WTC11 (cell line): Measurements from ENCODE around the gene ARHGEF1. TPM values are rescaled to one million over a fixed set of nuclear protein-coding genes. Genes with fewer than 3 reads are reported as not detected.

Experiments
- ATAC-seq: fragments of 200-7000 bp; cut with Tn5 transposase; 2 replicates; pipeline ENCODE4 v1.10.0; 2021; ENCODE audit warnings: mild to moderate bottlenecking, moderate library complexity
- CTCF ChIA-PET: fragments of 300-600 bp; sonication (Branson Sonifier 250); formaldehyde crosslinking; loops from one replicate; lab custom pipeline; 2021; ENCODE audit warnings: antibody characterized with exemption; lab: Charles Lee
- POLR2A ChIA-PET: fragments of 350-600 bp; sonication (Branson Sonifier 250); formaldehyde crosslinking; loops from one replicate; lab custom pipeline; 2021; ENCODE audit warnings: antibody characterized with exemption; lab: Charles Lee
- DNase-seq: peaks from one replicate; pipeline ENCODE4 v3.0.0; 2021; ENCODE audit warnings: low spot score
- H3K27ac Mint-ChIP-seq: 2 replicates; pipeline ENCODE4 v1.8.0; 2021; ENCODE audit warnings: mixed read lengths
- H3K27me3 Mint-ChIP-seq: 2 replicates; pipeline ENCODE4 v1.8.0; 2021; ENCODE audit warnings: low read depth, mild to moderate bottlenecking, moderate library complexity, mixed read lengths
- H3K36me3 Mint-ChIP-seq: 2 replicates; pipeline ENCODE4 v1.8.0; 2021; ENCODE audit warnings: mixed read lengths
- H3K4me1 Mint-ChIP-seq: 2 replicates; pipeline ENCODE4 v1.8.0; 2022; ENCODE audit warnings: mixed read lengths
- H3K4me3 Mint-ChIP-seq: 2 replicates; pipeline ENCODE4 v1.8.0; 2021; ENCODE audit warnings: mild to moderate bottlenecking, moderate library complexity, mixed read lengths
- H3K9me3 Mint-ChIP-seq: 2 replicates; pipeline ENCODE4 v1.8.0; 2021; ENCODE audit warnings: mixed read lengths
- ATF1 ChIP-seq: sonication (generic); formaldehyde crosslinking; IDR thresholded peaks from 2 replicates; pipeline ENCODE4 v1.8.1; 2023; ENCODE audit warnings: mild to moderate bottlenecking, moderate library complexity, missing genetic modification reagents
- ATF3 ChIP-seq: sonication (generic); formaldehyde crosslinking; conservative IDR thresholded peaks from 2 replicates; pipeline ENCODE4 v1.8.1; 2022; ENCODE audit warnings: mild to moderate bottlenecking, missing genetic modification reagents
- CREB1 ChIP-seq: sonication (generic); formaldehyde crosslinking; IDR thresholded peaks from 2 replicates; pipeline ENCODE4 v1.8.0; 2023; ENCODE audit warnings: mild to moderate bottlenecking, missing genetic modification reagents
- CREM ChIP-seq: sonication (generic); formaldehyde crosslinking; IDR thresholded peaks from 2 replicates; pipeline ENCODE4 v1.8.1; 2022; ENCODE audit warnings: mild to moderate bottlenecking, missing genetic modification reagents, moderate library complexity
- ESRRA ChIP-seq: sonication (generic); formaldehyde crosslinking; IDR thresholded peaks from 2 replicates; pipeline ENCODE4 v1.8.1; 2022; ENCODE audit warnings: mild to moderate bottlenecking, missing genetic modification reagents, borderline replicate concordance
- FOXK1 ChIP-seq: sonication (generic); formaldehyde crosslinking; IDR thresholded peaks from 2 replicates; pipeline ENCODE4 v1.8.0; 2022; ENCODE audit warnings: mild to moderate bottlenecking, moderate library complexity, missing genetic modification reagents
- FOXP1 ChIP-seq: sonication (generic); formaldehyde crosslinking; IDR thresholded peaks from 2 replicates; pipeline ENCODE4 v1.8.0; 2022; ENCODE audit warnings: missing genetic modification reagents, mild to moderate bottlenecking, moderate library complexity, borderline replicate concordance
- JAZF1 ChIP-seq: fragments of 250-450 bp; sonication (Bioruptor Pico); IDR thresholded peaks from 2 replicates; pipeline ENCODE4 v1.9.0; 2021; ENCODE audit warnings: moderate library complexity, mild to moderate bottlenecking, inconsistent platforms
- MLX ChIP-seq: sonication (generic); formaldehyde crosslinking; IDR thresholded peaks from 2 replicates; pipeline ENCODE4 v1.8.1; 2023; ENCODE audit warnings: mild to moderate bottlenecking, missing genetic modification reagents, moderate library complexity
- MYBL2 ChIP-seq: sonication (generic); formaldehyde crosslinking; IDR thresholded peaks from 2 replicates; pipeline ENCODE4 v1.8.1; 2023; ENCODE audit warnings: mild to moderate bottlenecking, moderate library complexity, missing genetic modification reagents
- NFE2L1 ChIP-seq: sonication (generic); formaldehyde crosslinking; IDR thresholded peaks from 2 replicates; pipeline ENCODE4 v1.8.1; 2023; ENCODE audit warnings: missing genetic modification reagents
- NR1H2 ChIP-seq: sonication (generic); formaldehyde crosslinking; IDR thresholded peaks from 2 replicates; pipeline ENCODE4 v1.9.0; 2021; ENCODE audit warnings: mild to moderate bottlenecking, moderate library complexity, missing genetic modification reagents
- OVOL2 ChIP-seq: fragments of 250-450 bp; sonication (Bioruptor Pico); IDR thresholded peaks from 2 replicates; pipeline ENCODE4 v1.9.0; 2021; ENCODE audit warnings: mild to moderate bottlenecking, borderline replicate concordance
- SMAD3 ChIP-seq: sonication (generic); formaldehyde crosslinking; IDR thresholded peaks from 2 replicates; pipeline ENCODE4 v1.8.0; 2022; ENCODE audit warnings: missing genetic modification reagents, mild to moderate bottlenecking, borderline replicate concordance
- SMAD4 ChIP-seq: sonication (generic); formaldehyde crosslinking; IDR thresholded peaks from 2 replicates; pipeline ENCODE4 v1.8.0; 2022; ENCODE audit warnings: mild to moderate bottlenecking, missing genetic modification reagents
- TEAD4 ChIP-seq: sonication (generic); formaldehyde crosslinking; IDR thresholded peaks from 2 replicates; pipeline ENCODE4 v1.8.0; 2022; ENCODE audit warnings: mild to moderate bottlenecking, missing genetic modification reagents
- TP53 ChIP-seq: sonication (generic); formaldehyde crosslinking; IDR thresholded peaks from 2 replicates; pipeline ENCODE4 v1.8.1; 2023; ENCODE audit warnings: mild to moderate bottlenecking, missing genetic modification reagents
- ZNF121 ChIP-seq: sonication (generic); formaldehyde crosslinking; IDR thresholded peaks from 2 replicates; pipeline ENCODE4 v1.8.0; 2023; ENCODE audit warnings: missing genetic modification reagents
- total RNA-seq: library from RNA; stranded (reverse); gene quantifications from 3 replicates; pipeline ENCODE4 v1.2.3, GENCODE V29; 2021
- TF ChIP-seq, protein P1 (sequence below): sonication (generic); formaldehyde crosslinking; IDR thresholded peaks from 2 replicates; pipeline ENCODE4 v1.8.1; 2022; ENCODE audit warnings: low read depth, missing genetic modification reagents, borderline replicate concordance
- TF ChIP-seq, protein P2 (sequence below): sonication (generic); formaldehyde crosslinking; IDR thresholded peaks from 2 replicates; pipeline ENCODE4 v1.8.0; 2022; ENCODE audit warnings: mild to moderate bottlenecking, missing genetic modification reagents
- TF ChIP-seq, protein P3 (sequence below): sonication (generic); formaldehyde crosslinking; IDR thresholded peaks from 2 replicates; pipeline ENCODE4 v1.8.1; 2023; ENCODE audit warnings: mild to moderate bottlenecking, missing genetic modification reagents
- TF ChIP-seq, protein P4 (sequence below): fragments of 250-450 bp; sonication (Bioruptor Pico); IDR thresholded peaks from 2 replicates; pipeline ENCODE4 v1.9.0; 2021; ENCODE audit warnings: moderate library complexity, mild to moderate bottlenecking, inconsistent platforms, borderline replicate concordance
- TF ChIP-seq, protein P5 (sequence below): sonication (generic); formaldehyde crosslinking; IDR thresholded peaks from 2 replicates; pipeline ENCODE4 v1.8.0; 2023; ENCODE audit warnings: missing genetic modification reagents, mild to moderate bottlenecking, borderline replicate concordance

ARHGEF1 gene
- total RNA-seq, 1 experiment from 2014 or later = 102 TPM

DNA sequence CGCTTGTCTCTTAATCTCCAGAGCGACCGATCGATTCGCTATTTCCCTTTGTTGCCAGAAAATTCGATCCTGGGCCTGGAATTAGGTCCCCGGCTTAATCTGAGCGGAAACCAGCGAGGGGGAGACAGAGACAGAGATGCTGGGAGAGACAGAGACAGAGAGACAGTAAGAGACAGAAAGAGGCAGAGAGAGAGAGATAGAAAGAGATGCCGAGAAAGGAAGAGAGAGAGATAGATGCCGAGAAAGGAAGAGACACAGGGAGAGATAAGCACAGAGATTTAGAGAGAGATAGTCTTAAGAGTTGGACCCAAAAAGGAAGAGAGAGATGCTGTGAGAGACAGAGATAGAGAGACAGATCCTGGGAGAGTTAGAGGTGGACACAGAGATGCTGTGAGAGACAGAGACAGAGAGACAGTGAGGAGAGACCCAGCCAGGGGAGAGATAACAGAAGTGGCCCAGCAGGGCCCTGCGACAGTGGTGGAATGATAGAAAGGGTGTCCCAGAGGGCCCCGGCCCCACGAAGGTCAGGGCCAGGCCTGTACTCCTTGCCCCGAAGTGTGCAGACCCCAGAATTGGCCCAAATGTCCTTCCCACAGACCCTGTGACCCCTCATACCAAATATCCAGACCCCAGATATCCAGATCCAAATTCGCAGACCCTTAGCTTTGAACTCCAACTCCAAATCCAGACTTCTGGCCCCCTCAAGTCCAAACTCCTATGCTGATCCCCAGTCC lies 43.9 kb downstream of the ARHGEF1 start:
- Mint-ChIP-seq H3K4me1 (peaks cover 31% of the 10 kb centered on the region), H3K4me3 (no peak overlapping the region), H3K27me3 (peaks cover 34% of the 10 kb centered on the region), H3K36me3 (no peaks in the 10 kb centered on the region)
- DNase-seq = no peak
- ChIA-PET POLR2A (interaction anchor here (1.0 kb wide), 1 partner anchor 54 kb away, joined by 3 read pairs; no protein-coding TSS in a partner anchor), CTCF (interaction anchor here (1.4 to 1.9 kb wide), 5 partner anchors 10 to 108 kb away, joined by 3 to 12 read pairs (median 5); no protein-coding TSS in a partner anchor)
- ATAC-seq = no peak
- no peak for TF ChIP-seq NFE2L1 (CRISPR knock-in tag)
- no peak for TF ChIP-seq SMAD3 (CRISPR knock-in tag)
- no peak for TF ChIP-seq OVOL2
- no peak for TF ChIP-seq ATF1 (CRISPR knock-in tag)
- TF ChIP-seq TP53 = no peak
- no peak for TF ChIP-seq MYBL2
- no peak for TF ChIP-seq MLX
- TF ChIP-seq, protein P1, sequence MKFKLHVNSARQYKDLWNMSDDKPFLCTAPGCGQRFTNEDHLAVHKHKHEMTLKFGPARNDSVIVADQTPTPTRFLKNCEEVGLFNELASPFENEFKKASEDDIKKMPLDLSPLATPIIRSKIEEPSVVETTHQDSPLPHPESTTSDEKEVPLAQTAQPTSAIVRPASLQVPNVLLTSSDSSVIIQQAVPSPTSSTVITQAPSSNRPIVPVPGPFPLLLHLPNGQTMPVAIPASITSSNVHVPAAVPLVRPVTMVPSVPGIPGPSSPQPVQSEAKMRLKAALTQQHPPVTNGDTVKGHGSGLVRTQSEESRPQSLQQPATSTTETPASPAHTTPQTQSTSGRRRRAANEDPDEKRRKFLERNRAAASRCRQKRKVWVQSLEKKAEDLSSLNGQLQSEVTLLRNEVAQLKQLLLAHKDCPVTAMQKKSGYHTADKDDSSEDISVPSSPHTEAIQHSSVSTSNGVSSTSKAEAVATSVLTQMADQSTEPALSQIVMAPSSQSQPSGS (CRISPR knock-in tag) = no peak
- no peak for TF ChIP-seq CREM (CRISPR knock-in tag)
- TF ChIP-seq SMAD4 = no peak
- TF ChIP-seq JAZF1 (CRISPR knock-in tag) = no peak
- no peak for TF ChIP-seq ZNF121
- no peak for TF ChIP-seq TEAD4
- TF ChIP-seq, all 79 proteins: peak for 0
- Mint-ChIP-seq H3K27ac (no peak overlapping the region), H3K9me3 (no peaks in the 10 kb centered on the region)

- H3K4me1 Mint-ChIP-seq = peaks cover 29% of the 10 kb centered on the region
- POLR2A ChIA-PET = interaction anchor here (1.0 kb wide), 1 partner anchor 55 kb away, joined by 3 read pairs; no protein-coding TSS in a partner anchor
- peaks cover 41% of the 10 kb centered on the region for H3K27me3 Mint-ChIP-seq
- H3K9me3 Mint-ChIP-seq = no peaks in the 10 kb centered on the region
- DNase-seq (no peak), ATAC-seq (no peak; the same call in 1 of the 2 replicates)
- TF ChIP-seq, protein P2, sequence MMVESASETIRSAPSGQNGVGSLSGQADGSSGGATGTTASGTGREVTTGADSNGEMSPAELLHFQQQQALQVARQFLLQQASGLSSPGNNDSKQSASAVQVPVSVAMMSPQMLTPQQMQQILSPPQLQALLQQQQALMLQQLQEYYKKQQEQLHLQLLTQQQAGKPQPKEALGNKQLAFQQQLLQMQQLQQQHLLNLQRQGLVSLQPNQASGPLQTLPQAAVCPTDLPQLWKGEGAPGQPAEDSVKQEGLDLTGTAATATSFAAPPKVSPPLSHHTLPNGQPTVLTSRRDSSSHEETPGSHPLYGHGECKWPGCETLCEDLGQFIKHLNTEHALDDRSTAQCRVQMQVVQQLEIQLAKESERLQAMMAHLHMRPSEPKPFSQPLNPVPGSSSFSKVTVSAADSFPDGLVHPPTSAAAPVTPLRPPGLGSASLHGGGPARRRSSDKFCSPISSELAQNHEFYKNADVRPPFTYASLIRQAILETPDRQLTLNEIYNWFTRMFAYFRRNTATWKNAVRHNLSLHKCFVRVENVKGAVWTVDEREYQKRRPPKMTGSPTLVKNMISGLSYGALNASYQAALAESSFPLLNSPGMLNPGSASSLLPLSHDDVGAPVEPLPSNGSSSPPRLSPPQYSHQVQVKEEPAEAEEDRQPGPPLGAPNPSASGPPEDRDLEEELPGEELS (CRISPR knock-in tag) = no peak
- no peak for TF ChIP-seq FOXK1 (CRISPR knock-in tag)
- TF ChIP-seq, protein P3, sequence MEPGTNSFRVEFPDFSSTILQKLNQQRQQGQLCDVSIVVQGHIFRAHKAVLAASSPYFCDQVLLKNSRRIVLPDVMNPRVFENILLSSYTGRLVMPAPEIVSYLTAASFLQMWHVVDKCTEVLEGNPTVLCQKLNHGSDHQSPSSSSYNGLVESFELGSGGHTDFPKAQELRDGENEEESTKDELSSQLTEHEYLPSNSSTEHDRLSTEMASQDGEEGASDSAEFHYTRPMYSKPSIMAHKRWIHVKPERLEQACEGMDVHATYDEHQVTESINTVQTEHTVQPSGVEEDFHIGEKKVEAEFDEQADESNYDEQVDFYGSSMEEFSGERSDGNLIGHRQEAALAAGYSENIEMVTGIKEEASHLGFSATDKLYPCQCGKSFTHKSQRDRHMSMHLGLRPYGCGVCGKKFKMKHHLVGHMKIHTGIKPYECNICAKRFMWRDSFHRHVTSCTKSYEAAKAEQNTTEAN = no peak
- no peak for TF ChIP-seq ESRRA (CRISPR knock-in tag)
- no peak for TF ChIP-seq ATF3 (CRISPR knock-in tag)
- TF ChIP-seq, protein P4, sequence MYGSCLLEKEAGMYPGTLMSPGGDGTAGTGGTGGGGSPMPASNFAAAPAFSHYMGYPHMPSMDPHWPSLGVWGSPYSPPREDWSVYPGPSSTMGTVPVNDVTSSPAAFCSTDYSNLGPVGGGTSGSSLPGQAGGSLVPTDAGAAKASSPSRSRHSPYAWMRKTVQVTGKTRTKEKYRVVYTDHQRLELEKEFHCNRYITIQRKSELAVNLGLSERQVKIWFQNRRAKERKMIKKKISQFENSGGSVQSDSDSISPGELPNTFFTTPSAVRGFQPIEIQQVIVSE = no peak
- no peak for TF ChIP-seq CREB1 (CRISPR knock-in tag)
- TF ChIP-seq NR1H2 (CRISPR knock-in tag) = no peak
- TF ChIP-seq, protein P5, sequence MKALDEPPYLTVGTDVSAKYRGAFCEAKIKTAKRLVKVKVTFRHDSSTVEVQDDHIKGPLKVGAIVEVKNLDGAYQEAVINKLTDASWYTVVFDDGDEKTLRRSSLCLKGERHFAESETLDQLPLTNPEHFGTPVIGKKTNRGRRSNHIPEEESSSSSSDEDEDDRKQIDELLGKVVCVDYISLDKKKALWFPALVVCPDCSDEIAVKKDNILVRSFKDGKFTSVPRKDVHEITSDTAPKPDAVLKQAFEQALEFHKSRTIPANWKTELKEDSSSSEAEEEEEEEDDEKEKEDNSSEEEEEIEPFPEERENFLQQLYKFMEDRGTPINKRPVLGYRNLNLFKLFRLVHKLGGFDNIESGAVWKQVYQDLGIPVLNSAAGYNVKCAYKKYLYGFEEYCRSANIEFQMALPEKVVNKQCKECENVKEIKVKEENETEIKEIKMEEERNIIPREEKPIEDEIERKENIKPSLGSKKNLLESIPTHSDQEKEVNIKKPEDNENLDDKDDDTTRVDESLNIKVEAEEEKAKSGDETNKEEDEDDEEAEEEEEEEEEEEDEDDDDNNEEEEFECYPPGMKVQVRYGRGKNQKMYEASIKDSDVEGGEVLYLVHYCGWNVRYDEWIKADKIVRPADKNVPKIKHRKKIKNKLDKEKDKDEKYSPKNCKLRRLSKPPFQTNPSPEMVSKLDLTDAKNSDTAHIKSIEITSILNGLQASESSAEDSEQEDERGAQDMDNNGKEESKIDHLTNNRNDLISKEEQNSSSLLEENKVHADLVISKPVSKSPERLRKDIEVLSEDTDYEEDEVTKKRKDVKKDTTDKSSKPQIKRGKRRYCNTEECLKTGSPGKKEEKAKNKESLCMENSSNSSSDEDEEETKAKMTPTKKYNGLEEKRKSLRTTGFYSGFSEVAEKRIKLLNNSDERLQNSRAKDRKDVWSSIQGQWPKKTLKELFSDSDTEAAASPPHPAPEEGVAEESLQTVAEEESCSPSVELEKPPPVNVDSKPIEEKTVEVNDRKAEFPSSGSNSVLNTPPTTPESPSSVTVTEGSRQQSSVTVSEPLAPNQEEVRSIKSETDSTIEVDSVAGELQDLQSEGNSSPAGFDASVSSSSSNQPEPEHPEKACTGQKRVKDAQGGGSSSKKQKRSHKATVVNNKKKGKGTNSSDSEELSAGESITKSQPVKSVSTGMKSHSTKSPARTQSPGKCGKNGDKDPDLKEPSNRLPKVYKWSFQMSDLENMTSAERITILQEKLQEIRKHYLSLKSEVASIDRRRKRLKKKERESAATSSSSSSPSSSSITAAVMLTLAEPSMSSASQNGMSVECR (CRISPR knock-in tag) = no peak
- no peak for TF ChIP-seq FOXP1
- no peak for TF ChIP-seq ATF1 (CRISPR knock-in tag)
- H3K36me3 Mint-ChIP-seq = no peaks in the 10 kb centered on the region
- no peak overlapping the region for H3K27ac Mint-ChIP-seq
- CTCF ChIA-PET = interaction anchor here (0.7 to 1.9 kb wide), 7 partner anchors 8 to 107 kb away, joined by 3 to 12 read pairs (median 5); no protein-coding TSS in a partner anchor
- peak overlapping the region; percentile 70 for H3K4me3 Mint-ChIP-seq
These were observed 44.7 kb downstream of the ARHGEF1 start for GRCh38 chr19:41927497-41928192.
